Thoracic aorta (tissue), 2 donors: Measurements from ENCODE around the gene MIER1. TPM values are rescaled to one million over a fixed set of nuclear protein-coding genes. Genes with fewer than 3 reads are reported as not detected.

Experiments
- ATAC-seq: fragments of 150-250 bp; one replicate; pipeline ENCODE4 v1.8.0; 2017; ENCODE audit warnings: low read depth; ENCODE audit not compliant: insufficient number of reproducible peaks, low FRiP score
- DNase-seq: peaks from one replicate; pipeline ENCODE4 v3.0.0-alpha.2; 2020; ENCODE audit warnings: low spot score
- H3K27ac ChIP-seq, 2 donors: fragments of 200-600 bp; sonication (generic); 1 replicate in 1 of 2; 2 replicates in 1 of 2; pipeline ENCODE4 v1.5.1; 2016; ENCODE audit warnings: mild to moderate bottlenecking in 2 of 2, moderate library complexity in 2 of 2
- H3K27me3 ChIP-seq: fragments of 200-600 bp; sonication (generic); replicated peaks from 2 replicates; pipeline ENCODE4 v1.6.0; 2016; ENCODE audit warnings: mild to moderate bottlenecking; ENCODE audit not compliant: insufficient read depth
- H3K36me3 ChIP-seq: fragments of 200-600 bp; sonication (generic); one replicate; pipeline ENCODE4 v1.5.1; 2016
- H3K4me1 ChIP-seq, 2 donors: fragments of 200-600 bp; sonication (generic); 1 replicate in 1 of 2; 2 replicates in 1 of 2; pipeline versions ENCODE4 v1.5.1 to v1.6.0; 2016; ENCODE audit warnings: low read depth in 2 of 2, mild to moderate bottlenecking in 1 of 2; ENCODE audit not compliant: control insufficient read depth in 1 of 2
- H3K4me3 ChIP-seq: fragments of 200-600 bp; sonication (generic); 2 replicates; pipeline ENCODE4 v1.5.1; 2016; ENCODE audit warnings: mild to moderate bottlenecking
- H3K9me3 ChIP-seq: fragments of 200-600 bp; sonication (generic); 2 replicates; pipeline ENCODE4 v1.5.1; 2016
- total RNA-seq, 2 donors: library from RNA; depleted of rRNA; stranded (reverse); fragments of >200 nt; gene quantifications; one replicate each; pipeline versions ENCODE4 v1.1.0 to v1.2.3, GENCODE V29; 2016
- TF ChIP-seq, protein P1 (sequence below): fragments of 200-600 bp; sonication (generic); IDR thresholded peaks from one replicate; pipeline ENCODE4 v1.5.1; 2019; ENCODE audit warnings: antibody characterized with exemption

The MIER1 gene
- total RNA-seq, 2 donors from 2014 or later: 46.0 to 50.9 TPM

DNA sequence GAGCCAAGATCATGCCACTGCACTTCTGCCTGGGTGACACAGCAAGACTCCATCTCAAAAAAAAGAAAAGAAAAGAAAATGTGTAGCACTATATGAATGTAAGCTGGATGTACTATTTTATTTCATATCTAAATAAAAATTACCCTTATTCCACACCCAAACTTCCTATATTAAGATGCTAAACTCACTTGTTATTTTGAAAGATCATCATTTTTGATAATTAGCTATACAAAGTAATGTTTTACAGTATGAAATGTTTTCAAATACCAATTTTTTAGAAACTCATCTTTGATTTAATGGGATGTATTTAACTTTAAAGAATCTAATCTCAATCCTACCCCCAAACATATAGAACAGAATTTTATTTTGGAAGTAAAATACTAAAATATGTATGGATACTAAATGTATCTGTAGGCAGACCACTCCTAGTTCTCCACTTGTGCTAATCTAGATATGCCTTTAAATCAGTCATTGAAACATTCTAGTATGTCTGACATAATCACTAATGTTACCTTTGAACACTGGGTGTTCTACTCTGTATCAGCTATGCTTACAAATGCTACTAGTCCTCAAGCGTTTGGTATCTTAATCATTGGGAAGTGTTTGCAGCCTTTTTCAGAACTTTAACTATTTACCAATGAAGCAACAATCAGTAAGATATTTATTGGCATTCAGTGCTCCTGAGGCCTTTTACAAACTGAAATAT lies 12.9 kb downstream of the MIER1 start:
- ATAC-seq: no peak
- Histone ChIP-seq H3K9me3 (no peaks in the 10 kb centered on the region), H3K27me3 (no peaks in the 10 kb centered on the region), H3K36me3 (no peaks in the 10 kb centered on the region), H3K27ac (no peak overlapping the region), H3K4me1 (peaks cover 61 to 66% of the 10 kb centered on the region in 2 donors), H3K4me3 (no peak overlapping the region)
- DNase-seq: no peak
- TF ChIP-seq, protein P1, sequence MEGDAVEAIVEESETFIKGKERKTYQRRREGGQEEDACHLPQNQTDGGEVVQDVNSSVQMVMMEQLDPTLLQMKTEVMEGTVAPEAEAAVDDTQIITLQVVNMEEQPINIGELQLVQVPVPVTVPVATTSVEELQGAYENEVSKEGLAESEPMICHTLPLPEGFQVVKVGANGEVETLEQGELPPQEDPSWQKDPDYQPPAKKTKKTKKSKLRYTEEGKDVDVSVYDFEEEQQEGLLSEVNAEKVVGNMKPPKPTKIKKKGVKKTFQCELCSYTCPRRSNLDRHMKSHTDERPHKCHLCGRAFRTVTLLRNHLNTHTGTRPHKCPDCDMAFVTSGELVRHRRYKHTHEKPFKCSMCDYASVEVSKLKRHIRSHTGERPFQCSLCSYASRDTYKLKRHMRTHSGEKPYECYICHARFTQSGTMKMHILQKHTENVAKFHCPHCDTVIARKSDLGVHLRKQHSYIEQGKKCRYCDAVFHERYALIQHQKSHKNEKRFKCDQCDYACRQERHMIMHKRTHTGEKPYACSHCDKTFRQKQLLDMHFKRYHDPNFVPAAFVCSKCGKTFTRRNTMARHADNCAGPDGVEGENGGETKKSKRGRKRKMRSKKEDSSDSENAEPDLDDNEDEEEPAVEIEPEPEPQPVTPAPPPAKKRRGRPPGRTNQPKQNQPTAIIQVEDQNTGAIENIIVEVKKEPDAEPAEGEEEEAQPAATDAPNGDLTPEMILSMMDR: no peak

DNA sequence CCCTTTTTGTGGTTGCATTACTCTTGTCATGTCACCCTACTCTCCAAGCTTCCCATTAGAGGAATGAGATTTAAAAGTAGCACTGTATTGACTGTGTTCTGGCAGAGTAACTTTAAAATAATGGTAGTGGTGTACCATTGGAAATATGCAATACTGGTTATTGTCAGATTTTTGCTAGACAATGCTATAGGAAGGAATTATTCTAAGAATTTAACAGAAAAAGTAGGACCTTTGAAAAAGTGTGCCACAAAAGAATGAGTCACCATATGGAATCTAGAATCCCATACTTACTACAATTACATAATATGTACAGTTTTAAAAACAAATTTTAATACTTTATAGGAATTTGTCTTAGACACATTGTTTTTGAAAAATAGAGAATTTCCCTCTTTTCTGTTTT lies 13.8 kb downstream of the MIER1 start:
- DNase-seq: no peak
- ATAC-seq: no peak
- H3K36me3 ChIP-seq: no peaks in the 10 kb centered on the region
- no peak overlapping the region for H3K4me3 ChIP-seq
- no peaks in the 10 kb centered on the region for H3K27me3 ChIP-seq
- peaks cover 57 to 60% of the 10 kb centered on the region in 2 donors for H3K4me1 ChIP-seq
- TF ChIP-seq, protein P1: no peak
- no peak overlapping the region for H3K27ac ChIP-seq
- H3K9me3 ChIP-seq: no peaks in the 10 kb centered on the region

DNA sequence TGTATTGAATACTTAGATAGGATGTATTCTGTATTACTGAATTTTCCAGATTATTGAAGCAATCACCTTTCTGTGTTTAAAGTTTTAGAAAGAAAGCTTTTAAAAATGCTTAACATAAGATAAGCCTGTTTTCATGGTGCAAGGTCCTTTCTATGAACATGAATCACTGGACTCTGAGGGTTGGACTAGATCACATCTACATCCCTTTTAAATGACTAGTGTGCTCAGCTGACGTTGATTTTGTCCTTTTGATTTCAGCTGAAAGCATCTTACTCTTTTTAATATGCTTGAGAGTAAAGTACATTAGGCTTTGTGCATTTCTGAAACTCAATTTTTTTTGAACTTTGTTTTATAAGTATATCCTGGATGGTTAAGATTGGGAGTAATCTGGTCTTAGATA lies 16.2 kb downstream of the MIER1 start:
- Histone ChIP-seq H3K4me3 (no peak overlapping the region), H3K4me1 (peaks cover 45 to 52% of the 10 kb centered on the region in 2 donors), H3K27ac (no peak overlapping the region), H3K36me3 (no peaks in the 10 kb centered on the region), H3K9me3 (no peaks in the 10 kb centered on the region), H3K27me3 (no peaks in the 10 kb centered on the region)
- DNase-seq (no peak), ATAC-seq (no peak)
- TF ChIP-seq, protein P1: no peak

DNA sequence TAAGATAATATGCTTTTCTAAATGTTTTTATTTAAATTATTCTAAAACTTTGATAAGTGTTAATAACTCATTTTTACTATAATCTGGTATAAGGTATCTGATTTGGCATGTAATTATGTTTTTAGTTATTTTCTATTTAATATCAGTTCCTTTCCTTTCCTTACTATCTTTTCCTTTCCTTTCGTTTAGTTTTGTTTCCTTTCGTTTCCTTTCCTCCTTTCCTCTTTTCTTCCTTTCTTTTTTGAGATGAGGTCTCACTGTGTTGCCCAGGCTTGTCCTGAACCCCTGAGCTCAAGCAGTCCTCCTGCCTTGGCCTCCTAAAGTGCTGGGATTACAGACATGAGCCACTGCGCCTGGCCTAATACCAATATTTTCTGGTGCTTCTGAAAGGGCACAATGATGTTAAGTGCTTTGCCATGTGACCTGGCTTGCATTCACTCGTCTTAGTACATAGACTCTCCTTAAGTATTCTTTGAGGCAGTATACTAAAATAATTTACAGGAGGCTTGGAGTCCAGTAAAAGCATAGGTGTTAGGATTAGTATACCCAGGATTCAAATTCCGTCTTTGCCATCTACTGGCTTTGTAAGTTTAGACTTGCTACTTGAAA lies 18.7 kb downstream of the MIER1 start:
- no peak for ATAC-seq
- H3K4me1 ChIP-seq: peaks cover 32 to 40% of the 10 kb centered on the region in 2 donors

More for the DNA sequence above, 18.7 kb downstream of the MIER1 start:
- H3K4me3 ChIP-seq: no peak overlapping the region
- H3K27me3 ChIP-seq: no peaks in the 10 kb centered on the region
- DNase-seq: no peak
- TF ChIP-seq, protein P1: no peak
- H3K36me3 ChIP-seq: peaks cover 15% of the 10 kb centered on the region
- peak overlapping the region in 1 of 2 donors; percentile 58 for H3K27ac ChIP-seq
- no peaks in the 10 kb centered on the region for H3K9me3 ChIP-seq
